ENCODE measurements around the gene EML3. TPM values are rescaled to one million over a fixed set of nuclear protein-coding genes. Genes with fewer than 3 reads are reported as not detected.

EML3 gene
- total RNA-seq, 1 donor from 2014 or later = 40.2 TPM

Other genes starting within 250 kb of the EML3 start
- not detected in 2 replicates for gene SCGB1A1, start 193.7 kb downstream of the EML3 start, total RNA-seq
- 517 and 766 TPM in 2 replicates for gene AHNAK, start 66.0 kb downstream of the EML3 start, total RNA-seq
- gene EEF1G, start 38.9 kb downstream of the EML3 start, total RNA-seq = 1,345 and 1,561 TPM in 2 replicates
- 13.8 and 15.1 TPM in 2 replicates for gene TUT1, start 21.3 kb downstream of the EML3 start, total RNA-seq
- 190 and 209 TPM in 2 replicates for gene MTA2, start 10.9 kb downstream of the EML3 start, total RNA-seq
- gene ROM1, start 482 bp upstream of the EML3 start, total RNA-seq = 5.4 and 5.6 TPM in 2 replicates
- 16.2 and 18.2 TPM in 2 replicates for gene B3GAT3, start 9.2 kb upstream of the EML3 start, total RNA-seq
- gene GANAB, start 33.8 kb upstream of the EML3 start, total RNA-seq = 237 and 423 TPM in 2 replicates
- 29.6 and 38.0 TPM in 2 replicates for gene INTS5, start 40.5 kb upstream of the EML3 start, total RNA-seq
- gene C11orf98, start 52.4 kb upstream of the EML3 start, total RNA-seq = 27.5 and 28.6 TPM in 2 replicates
- gene CSKMT, start 52.5 kb upstream of the EML3 start, total RNA-seq = 5.2 and 5.8 TPM in 2 replicates
- 5.0 and 6.1 TPM in 2 replicates for gene UQCC3, start 58.9 kb upstream of the EML3 start, total RNA-seq
- 2.5 and 3.6 TPM in 2 replicates for gene LBHD1, start 59.5 kb upstream of the EML3 start, total RNA-seq
- 126 and 217 TPM in 2 replicates for gene UBXN1, start 66.3 kb upstream of the EML3 start, total RNA-seq
- gene LRRN4CL, start 76.8 kb upstream of the EML3 start, total RNA-seq = 0.34 and 0.51 TPM in 2 replicates
- 19.4 and 38.6 TPM in 2 replicates for gene BSCL2, start 94.6 kb upstream of the EML3 start, total RNA-seq
- gene GNG3, start 94.9 kb upstream of the EML3 start, total RNA-seq = not detected in 2 replicates
- gene HNRNPUL2, start 114.7 kb upstream of the EML3 start, total RNA-seq = 6.5 and 11.1 TPM in 2 replicates
- gene TTC9C, start 115.7 kb upstream of the EML3 start, total RNA-seq = 28.9 and 30.0 TPM in 2 replicates
- gene ZBTB3, start 141.4 kb upstream of the EML3 start, total RNA-seq = 12.2 and 14.1 TPM in 2 replicates
- gene POLR2G, start 148.8 kb upstream of the EML3 start, total RNA-seq = 42.7 and 76.1 TPM in 2 replicates
- 35.7 and 40.2 TPM in 2 replicates for gene TAF6L, start 158.6 kb upstream of the EML3 start, total RNA-seq
- 29.0 and 41.7 TPM in 2 replicates for gene TMEM179B, start 174.6 kb upstream of the EML3 start, total RNA-seq
- 10.7 and 21.8 TPM in 2 replicates for gene TMEM223, start 179.2 kb upstream of the EML3 start, total RNA-seq
- gene NXF1, start 192.7 kb upstream of the EML3 start, total RNA-seq = 38.1 and 44.2 TPM in 2 replicates
- 34.4 and 36.8 TPM in 2 replicates for gene STX5, start 219.3 kb upstream of the EML3 start, total RNA-seq
- gene TEX54, start 220.1 kb upstream of the EML3 start, total RNA-seq = not detected in 2 replicates
- 39.4 and 46.3 TPM in 2 replicates for gene WDR74, start 226.8 kb upstream of the EML3 start, total RNA-seq